A549 treated with CpdA at 1 μM for 4 hours (cell line): ENCODE results near the gene TMEM225B. TPM values are rescaled to one million over a fixed set of nuclear protein-coding genes. Genes with fewer than 3 reads are reported as not detected.

Experiments
- total RNA-seq: library from RNA; stranded (reverse); fragments of 200-300 nt; extraction: Qiagen RNA extraction; gene quantifications from 5 replicates; pipeline ENCODE4 v1.2.3, GENCODE V29; 2022; ENCODE audit warnings: low read depth

Gene TMEM225B, protein sequence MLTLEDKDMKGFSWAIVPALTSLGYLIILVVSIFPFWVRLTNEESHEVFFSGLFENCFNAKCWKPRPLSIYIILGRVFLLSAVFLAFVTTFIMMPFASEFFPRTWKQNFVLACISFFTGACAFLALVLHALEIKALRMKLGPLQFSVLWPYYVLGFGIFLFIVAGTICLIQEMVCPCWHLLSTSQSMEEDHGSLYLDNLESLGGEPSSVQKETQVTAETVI
- total RNA-seq, result 0.75 to 1.4 TPM (median 1.1 TPM) in 5 replicates

DNA sequence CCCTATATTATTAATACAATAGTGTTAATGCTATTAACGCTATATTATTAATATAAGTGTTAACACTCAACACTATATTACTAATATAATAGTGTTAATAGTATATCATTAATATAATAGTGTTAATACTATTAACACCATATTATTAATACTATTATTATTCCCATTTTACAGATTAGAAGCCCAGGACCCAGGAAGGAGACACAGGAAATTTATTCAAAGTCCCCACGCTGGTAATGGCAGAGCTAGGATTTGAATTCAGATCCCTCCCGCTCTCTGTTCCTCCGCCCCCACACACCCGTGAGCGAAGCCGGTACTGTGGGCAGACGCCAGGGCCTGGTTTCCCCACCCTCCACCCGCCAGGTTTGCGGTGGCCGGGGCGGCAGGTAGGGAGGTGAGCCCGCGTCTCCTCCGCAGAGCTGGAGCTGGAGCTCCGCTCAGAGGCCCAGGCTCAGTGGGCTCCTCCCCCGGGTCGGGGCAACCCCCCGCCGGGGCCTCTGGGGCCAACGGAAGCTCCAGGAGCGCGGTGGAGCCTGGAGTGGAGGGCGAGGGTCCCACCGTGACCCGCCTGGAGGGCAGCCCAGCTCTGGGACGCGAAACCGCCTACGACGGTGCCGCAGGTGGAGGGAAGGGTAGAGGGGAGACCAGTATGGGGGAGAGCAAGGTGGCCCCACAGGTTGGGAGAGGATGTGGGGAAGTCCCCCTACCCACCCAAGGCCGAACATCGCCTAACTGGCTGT, at the start of gene TMEM225B:
Gene TMEM225B, plus strand, starts transcription at position 506 of the 740 bp plus-strand sequence. CDS start 6,122 bp downstream, outside the sequence.

DNA sequence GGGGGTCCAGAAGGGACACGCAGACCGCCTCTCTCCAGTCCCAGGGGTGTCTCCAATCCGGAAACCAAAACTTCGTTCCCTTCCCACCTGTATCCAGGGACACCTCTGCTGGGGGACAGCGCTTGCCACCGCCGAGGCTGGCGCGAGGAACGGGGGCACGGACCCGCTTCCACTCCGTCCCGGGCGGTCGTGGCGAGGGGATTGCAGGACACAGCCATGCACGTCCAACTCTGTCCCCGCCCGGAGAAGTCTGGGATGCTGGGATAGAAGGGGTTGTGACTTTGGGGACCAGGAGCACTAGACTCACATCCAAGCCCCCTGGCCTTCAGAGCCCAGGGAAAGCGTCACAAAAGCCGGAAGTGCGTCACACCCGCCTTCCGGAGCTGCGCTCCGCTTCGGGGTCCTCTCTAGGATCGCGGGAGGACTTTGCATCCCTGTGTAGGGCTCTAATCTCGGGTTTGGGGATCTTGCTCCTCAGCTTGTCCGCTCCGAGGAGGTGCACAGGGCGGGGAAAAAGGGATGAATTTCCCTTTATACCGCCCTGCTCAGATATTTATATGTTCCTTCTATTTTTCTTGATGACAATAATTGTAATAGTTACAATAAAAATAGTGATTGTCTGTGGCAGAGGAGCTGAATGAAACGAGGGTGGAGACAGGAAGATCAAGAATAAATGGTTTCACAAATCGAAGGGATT, 46.2 kb upstream of the TMEM225B start, which contains the start of gene FAM200A:
Gene FAM200A, minus strand, starts transcription at position 348 of the 697 bp plus-strand sequence. CDS start 3,707 bp downstream, outside the sequence.

DNA sequence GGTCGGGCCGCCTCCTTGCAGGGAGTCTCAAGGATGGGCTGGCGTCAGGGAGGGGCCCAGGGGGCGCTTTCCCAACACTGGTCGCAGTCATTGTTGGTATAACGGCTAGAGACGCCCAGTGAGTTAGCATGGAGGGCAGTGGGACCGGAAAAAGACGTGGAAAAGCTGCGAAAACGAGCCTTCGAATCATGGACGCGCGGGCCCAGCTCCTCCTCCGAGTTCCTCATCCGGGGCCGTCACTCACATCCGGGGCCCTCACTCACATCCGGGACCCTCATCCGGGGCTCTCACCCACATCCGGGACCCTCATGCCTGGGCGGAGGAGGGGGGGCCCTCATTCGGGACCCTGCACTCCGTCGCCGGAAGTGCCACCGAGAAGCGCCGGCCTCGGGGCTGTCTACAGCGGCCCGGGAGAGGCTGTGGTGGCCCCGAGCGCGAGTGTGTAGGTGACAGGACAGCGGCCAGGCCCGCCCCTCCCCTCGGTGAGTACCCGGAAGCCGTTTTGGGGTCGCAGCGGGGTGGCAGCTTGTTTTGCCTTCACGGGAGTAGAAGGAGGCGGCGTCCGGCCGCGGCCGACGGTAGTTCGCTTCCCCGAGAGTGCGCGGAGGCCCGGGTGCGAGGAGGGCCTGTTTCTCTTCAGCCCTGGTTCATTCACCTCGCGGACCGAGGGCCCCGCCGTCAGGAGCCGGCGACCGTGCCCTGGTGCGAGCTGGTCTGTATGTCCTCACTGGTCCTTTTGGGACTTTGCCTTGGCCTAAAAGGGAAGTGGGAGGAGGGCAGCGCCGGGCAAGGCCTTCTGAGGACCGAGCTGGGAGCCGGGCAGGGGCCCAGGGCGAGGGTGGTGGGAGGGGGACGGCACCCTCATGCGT, 39.5 kb upstream of the TMEM225B start, which contains the start of gene ZNF655:
Gene ZNF655, plus strand, starts transcription at position 337 of the 869 bp plus-strand sequence. CDS start 1,918 bp downstream, outside the sequence.

DNA sequence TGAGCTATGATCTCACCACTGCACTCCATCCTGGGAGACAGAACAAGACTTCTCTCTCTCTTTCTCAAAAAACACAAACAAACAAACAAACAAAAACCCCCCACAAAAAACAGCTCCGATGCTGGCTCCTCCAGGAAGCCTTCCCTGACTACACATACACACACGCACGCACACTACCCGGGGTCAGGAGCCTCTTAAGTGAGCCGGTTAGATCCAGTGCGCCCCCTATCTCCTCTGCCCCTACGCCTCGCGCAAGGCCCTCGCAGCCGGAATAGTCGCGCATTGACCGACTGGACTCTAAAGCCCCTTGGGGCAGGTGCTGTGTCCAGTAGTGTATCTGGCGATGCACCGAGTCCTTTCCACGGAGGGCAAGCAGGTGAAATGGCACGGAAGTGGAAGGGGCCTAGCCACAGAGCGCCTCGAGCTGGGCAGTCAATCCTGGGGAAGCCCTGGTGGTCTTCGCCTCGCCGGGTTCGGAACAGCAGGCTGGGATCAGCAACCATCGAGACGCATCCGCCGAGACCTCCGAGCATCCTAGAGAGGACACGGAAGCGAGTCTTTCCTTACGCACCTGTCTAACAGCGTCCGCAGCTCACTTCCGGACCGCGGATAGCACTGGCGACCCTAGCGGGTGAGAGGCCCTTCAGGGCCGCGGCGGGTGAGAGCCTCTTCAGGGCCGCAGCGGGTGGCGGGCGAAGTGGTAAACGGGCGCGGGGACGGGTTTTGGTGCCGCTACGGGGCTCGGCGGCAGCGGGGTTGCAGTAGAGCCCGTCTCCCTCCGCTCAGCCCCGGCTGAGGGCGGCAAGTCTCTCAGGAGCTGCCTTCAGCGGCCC, 18.5 kb downstream of the TMEM225B start, which contains the start of gene ZSCAN25:
Gene ZSCAN25, plus strand, starts transcription at position 588 of the 833 bp plus-strand sequence. CDS start 2,661 bp downstream, outside the sequence.

Other genes starting within 250 kb of the TMEM225B start
- 267 to 303 TPM (median 287 TPM) in 5 replicates for gene ARPC1B, start 223.5 kb upstream of the TMEM225B start, total RNA-seq
- gene PDAP1, start 189.7 kb upstream of the TMEM225B start, total RNA-seq, result 169 to 200 TPM (median 181 TPM) in 5 replicates
- 134 to 165 TPM (median 150 TPM) in 5 replicates for gene BUD31, start 189.3 kb upstream of the TMEM225B start, total RNA-seq
- gene PTCD1, start 159.5 kb upstream of the TMEM225B start, total RNA-seq, result 6.7 to 7.3 TPM (median 6.8 TPM) in 5 replicates
- gene CPSF4, start 159.3 kb upstream of the TMEM225B start, total RNA-seq, result 35.0 to 45.7 TPM (median 42.4 TPM) in 5 replicates
- 885 to 1,454 TPM (median 964 TPM) in 5 replicates for gene ATP5MF, start 132.1 kb upstream of the TMEM225B start, total RNA-seq
- 7.9 to 9.9 TPM (median 8.7 TPM) in 5 replicates for gene ZNF789, start 125.4 kb upstream of the TMEM225B start, total RNA-seq
- gene ZNF394, start 98.0 kb upstream of the TMEM225B start, total RNA-seq, result 15.1 to 19.6 TPM (median 18.5 TPM) in 5 replicates
- 9.0 to 10.3 TPM (median 9.5 TPM) in 5 replicates for gene ZKSCAN5, start 93.6 kb upstream of the TMEM225B start, total RNA-seq
- gene FAM200A, start 46.2 kb upstream of the TMEM225B start, total RNA-seq, result 5.7 to 6.8 TPM (median 6.0 TPM) in 5 replicates
- 54.1 to 63.6 TPM (median 57.3 TPM) in 5 replicates for gene ZNF655, start 39.6 kb upstream of the TMEM225B start, total RNA-seq
- 8.1 to 10.8 TPM (median 9.7 TPM) in 5 replicates for gene ZSCAN25, start 18.7 kb downstream of the TMEM225B start, total RNA-seq
- 1.4 to 1.9 TPM (median 1.6 TPM) in 5 replicates for gene CYP3A5, start 81.7 kb downstream of the TMEM225B start, total RNA-seq
- gene CYP3A7, start 136.9 kb downstream of the TMEM225B start, total RNA-seq, result not detected in 5 replicates
- not detected in 5 replicates for gene CYP3A4, start 185.9 kb downstream of the TMEM225B start, total RNA-seq
- not detected in 5 replicates for gene CYP3A43, start 229.7 kb downstream of the TMEM225B start, total RNA-seq